ENCODE data around the gene KCNK17. TPM values are rescaled to one million over a fixed set of nuclear protein-coding genes. Genes with fewer than 3 reads are reported as not detected.

Gene KCNK17
- total RNA-seq, 2 experiments from 2014 or later: not detected

DNA sequence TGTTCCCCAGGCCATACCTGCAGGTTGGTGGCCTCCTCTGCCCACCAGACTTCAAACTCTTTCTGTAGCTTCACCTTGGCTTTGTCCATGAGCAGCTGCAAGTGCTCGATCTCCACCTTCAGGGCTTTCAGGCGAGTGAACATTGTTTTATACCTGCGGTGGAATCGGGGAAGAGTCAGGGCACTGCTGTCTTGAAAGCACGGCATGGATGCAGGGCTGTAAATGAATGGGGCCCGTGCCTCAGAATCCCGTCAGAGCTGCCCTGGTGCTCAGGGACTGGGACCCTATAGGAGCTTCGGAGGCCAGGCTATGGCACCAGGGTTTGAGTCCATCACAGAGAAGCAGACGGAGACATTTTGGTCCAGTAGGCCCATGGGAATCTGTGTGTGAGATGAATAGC is 46.2 kb upstream of the KCNK17 start:
- no peak overlapping the region for H3K4me3 Mint-ChIP-seq
- intact Hi-C loops (cut with micrococcal nuclease): no loop called here

DNA sequence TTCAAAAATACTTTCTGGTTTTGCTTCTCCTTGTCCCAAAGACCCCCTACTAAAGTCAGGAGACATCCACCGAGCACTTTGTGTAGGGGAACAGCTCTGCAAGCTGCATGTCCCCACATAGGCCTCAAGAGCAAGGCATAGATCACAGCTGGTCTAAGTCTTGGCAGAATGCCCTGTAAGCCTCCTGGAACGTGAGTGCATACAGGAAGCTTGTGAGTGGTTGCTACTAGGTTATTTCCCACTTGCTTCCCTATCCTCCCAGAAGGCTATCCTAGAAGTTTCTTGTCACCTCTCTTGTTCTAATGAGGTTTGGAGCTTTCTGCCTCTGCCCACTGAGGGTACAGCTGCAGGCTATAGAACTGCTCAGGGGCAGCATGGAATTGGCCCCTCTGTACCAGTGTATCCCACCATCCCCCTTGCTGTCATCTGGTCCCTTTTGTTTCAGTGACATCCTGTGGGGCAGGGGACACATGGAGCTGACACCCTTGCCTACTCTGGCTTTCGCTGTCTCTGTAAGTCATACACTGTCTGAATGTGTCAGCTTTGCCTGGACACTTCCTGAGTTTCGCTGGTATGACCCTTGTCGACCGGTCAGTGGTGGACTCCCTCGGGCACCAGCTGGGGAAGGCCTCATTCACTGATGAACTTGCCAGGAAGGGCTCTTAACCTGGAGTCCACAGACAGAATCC is 43.9 kb upstream of the KCNK17 start:
- CTCF ChIA-PET: interaction anchor here (1.0 to 1.7 kb wide), 2 partner anchors 8 to 9 kb away, joined by 3 to 7 read pairs; no protein-coding TSS in a partner anchor
- no peak for DNase-seq
- ATAC-seq: no peak
- POLR2A ChIA-PET: no interaction called here
- H3K9me3 Mint-ChIP-seq: no peaks in the 10 kb centered on the region
- H3K36me3 Mint-ChIP-seq (ENCODE audit: low read depth): no peaks in the 10 kb centered on the region
- intact Hi-C loops (cut with micrococcal nuclease): no loop called here
- TF ChIP-seq, protein P1, sequence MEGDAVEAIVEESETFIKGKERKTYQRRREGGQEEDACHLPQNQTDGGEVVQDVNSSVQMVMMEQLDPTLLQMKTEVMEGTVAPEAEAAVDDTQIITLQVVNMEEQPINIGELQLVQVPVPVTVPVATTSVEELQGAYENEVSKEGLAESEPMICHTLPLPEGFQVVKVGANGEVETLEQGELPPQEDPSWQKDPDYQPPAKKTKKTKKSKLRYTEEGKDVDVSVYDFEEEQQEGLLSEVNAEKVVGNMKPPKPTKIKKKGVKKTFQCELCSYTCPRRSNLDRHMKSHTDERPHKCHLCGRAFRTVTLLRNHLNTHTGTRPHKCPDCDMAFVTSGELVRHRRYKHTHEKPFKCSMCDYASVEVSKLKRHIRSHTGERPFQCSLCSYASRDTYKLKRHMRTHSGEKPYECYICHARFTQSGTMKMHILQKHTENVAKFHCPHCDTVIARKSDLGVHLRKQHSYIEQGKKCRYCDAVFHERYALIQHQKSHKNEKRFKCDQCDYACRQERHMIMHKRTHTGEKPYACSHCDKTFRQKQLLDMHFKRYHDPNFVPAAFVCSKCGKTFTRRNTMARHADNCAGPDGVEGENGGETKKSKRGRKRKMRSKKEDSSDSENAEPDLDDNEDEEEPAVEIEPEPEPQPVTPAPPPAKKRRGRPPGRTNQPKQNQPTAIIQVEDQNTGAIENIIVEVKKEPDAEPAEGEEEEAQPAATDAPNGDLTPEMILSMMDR (IDR thresholded peaks at IDR 0.05): no peak
- H3K4me3 Mint-ChIP-seq: no peak overlapping the region
- H3K27me3 Mint-ChIP-seq: peaks cover 2% of the 10 kb centered on the region
- peaks cover 3% of the 10 kb centered on the region for H3K4me1 Mint-ChIP-seq (ENCODE audit: low read depth)
- no peak overlapping the region for H3K27ac Mint-ChIP-seq

More for the DNA sequence above, 46.2 kb upstream of the KCNK17 start:
- Mint-ChIP-seq H3K27ac (no peak overlapping the region), H3K27me3 (peaks cover 2% of the 10 kb centered on the region), H3K36me3 (ENCODE audit: low read depth) (no peaks in the 10 kb centered on the region), H3K4me1 (ENCODE audit: low read depth) (peaks cover 3% of the 10 kb centered on the region), H3K9me3 (no peaks in the 10 kb centered on the region)
- TF ChIP-seq, protein P1 (IDR thresholded peaks at IDR 0.05): no peak
- ChIA-PET POLR2A (no interaction called here), CTCF (no interaction called here)
- ATAC-seq: no peak
- no peak for DNase-seq

DNA sequence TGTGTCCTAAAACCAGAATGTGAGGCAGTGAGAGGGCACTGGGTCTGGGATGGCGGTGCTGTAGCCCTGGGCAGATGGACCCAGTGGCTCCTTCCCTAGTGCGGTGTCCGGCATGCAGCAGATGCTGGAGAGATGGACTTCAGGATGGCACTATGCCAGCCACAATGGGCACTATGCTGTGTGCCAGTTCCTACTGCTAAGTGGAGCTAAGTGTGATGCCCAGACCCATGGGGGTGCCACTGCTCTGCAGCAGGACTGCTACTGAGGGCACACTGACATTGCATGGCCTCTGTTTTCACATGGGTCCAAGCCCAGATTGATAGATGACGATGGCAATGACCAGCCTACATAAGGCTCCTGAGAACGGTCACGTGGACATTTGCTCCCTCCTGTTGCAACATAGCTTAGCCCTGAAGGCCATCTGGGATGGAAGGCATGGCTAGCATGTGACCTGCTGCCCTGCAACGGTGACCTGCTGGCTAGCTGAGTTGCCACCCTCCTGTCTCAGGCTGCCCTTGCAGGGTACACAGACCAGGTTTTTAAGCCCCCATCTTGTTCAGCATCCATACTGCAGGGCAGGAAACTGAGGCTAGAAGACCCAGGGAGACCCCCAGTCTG is 39.6 kb upstream of the KCNK17 start:
- H3K4me3 Mint-ChIP-seq: no peak overlapping the region
- H3K27ac Mint-ChIP-seq: no peak overlapping the region
- H3K9me3 Mint-ChIP-seq: no peaks in the 10 kb centered on the region
- POLR2A ChIA-PET: no interaction called here
- DNase-seq: no peak
- H3K4me1 Mint-ChIP-seq (ENCODE audit: low read depth): no peaks in the 10 kb centered on the region
- intact Hi-C loops (cut with micrococcal nuclease): no loop called here
- no peaks in the 10 kb centered on the region for H3K27me3 Mint-ChIP-seq
- TF ChIP-seq, protein P1 (IDR thresholded peaks at IDR 0.05): no peak
- ATAC-seq: no peak
- CTCF ChIA-PET: interaction anchor here (1.4 kb wide), 1 partner anchor 8 kb away, joined by 9 read pairs; no protein-coding TSS in a partner anchor
- no peaks in the 10 kb centered on the region for H3K36me3 Mint-ChIP-seq (ENCODE audit: low read depth)

DNA sequence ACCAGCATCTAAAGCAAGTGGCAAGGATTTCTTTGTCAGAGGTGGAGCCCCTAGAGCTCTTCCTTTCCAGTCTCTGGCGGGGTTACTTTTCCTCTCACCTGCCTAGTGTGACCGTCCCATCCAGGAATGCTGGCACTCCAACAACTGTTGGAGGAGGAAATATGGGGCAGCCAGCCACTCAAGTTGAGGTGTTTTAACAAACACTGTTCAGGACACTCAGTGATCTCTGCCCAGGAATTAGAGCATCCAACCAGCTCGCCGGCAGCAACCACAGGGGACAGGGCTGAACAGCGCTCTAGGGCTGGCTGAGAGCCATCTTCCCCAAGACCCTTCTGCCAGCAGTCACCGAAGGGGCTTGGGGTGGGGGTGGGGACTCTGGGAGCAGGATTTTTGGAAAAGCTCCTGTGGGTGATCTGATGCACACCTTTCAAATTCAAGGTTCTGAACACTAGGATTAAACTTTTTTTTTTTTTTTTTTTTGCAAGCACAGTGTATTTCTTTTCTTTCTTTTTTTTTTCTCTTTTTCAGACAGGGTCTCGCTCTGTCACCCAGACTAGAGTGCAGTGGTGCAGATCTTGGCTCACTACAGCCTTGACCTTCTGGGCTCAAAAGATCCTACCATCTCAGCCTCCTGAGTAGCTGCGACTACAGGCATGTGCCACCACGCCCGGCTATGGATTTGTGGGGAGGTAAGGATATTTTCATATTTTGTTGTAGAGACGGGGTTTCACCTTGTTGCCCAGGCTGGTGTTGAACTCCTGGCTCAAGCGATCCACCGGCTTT is 36.7 kb upstream of the KCNK17 start:
- no peaks in the 10 kb centered on the region for H3K36me3 Mint-ChIP-seq (ENCODE audit: low read depth)
- no peak overlapping the region for H3K4me3 Mint-ChIP-seq
- H3K9me3 Mint-ChIP-seq: no peaks in the 10 kb centered on the region
- no peaks in the 10 kb centered on the region for H3K4me1 Mint-ChIP-seq (ENCODE audit: low read depth)
- DNase-seq (no peak), ATAC-seq (no peak)
- ChIA-PET CTCF (interaction anchor here (1.6 kb wide), 1 partner anchor 11 kb away, joined by 5 read pairs; no protein-coding TSS in a partner anchor), POLR2A (no interaction called here)
- no peak overlapping the region for H3K27ac Mint-ChIP-seq
- H3K27me3 Mint-ChIP-seq: no peaks in the 10 kb centered on the region
- intact Hi-C loops (cut with micrococcal nuclease): no loop called here
- TF ChIP-seq, protein P1 (IDR thresholded peaks at IDR 0.05): no peak

Measured in activated CD8-positive, alpha-beta T cell treated with anti-CD3 and anti-CD28 coated beads for 36 hours (primary cell).